B cell (primary cell): ENCODE data around the gene NEO1. TPM values are rescaled to one million over a fixed set of nuclear protein-coding genes. Genes with fewer than 3 reads are reported as not detected.

Experiments used
- ATAC-seq: fragments of 200-7000 bp; cut with Tn5 transposase; one replicate; pipeline ENCODE4 v1.10.0; 2021; ENCODE audit warnings: low read depth, mild to moderate bottlenecking, moderate number of reproducible peaks, moderate library complexity
- CTCF ChIA-PET: fragments of 350-600 bp; sonication (Branson Sonifier 250); formaldehyde crosslinking; loops from one replicate; lab custom pipeline; 2021; ENCODE audit warnings: antibody characterized with exemption, inconsistent platforms; lab: Charles Lee
- POLR2A ChIA-PET: fragments of 350-600 bp; sonication (Branson Sonifier 250); formaldehyde crosslinking; loops from one replicate; lab custom pipeline; 2021; ENCODE audit warnings: antibody characterized with exemption; lab: Charles Lee
- DNase-seq: peaks from one replicate; pipeline ENCODE4 v3.0.0; 2013
- H2AFZ ChIP-seq: 2 replicates; pipeline ENCODE4 v1.6.1; 2012; ENCODE audit warnings: mild to moderate bottlenecking, low read depth, low read length; ENCODE audit not compliant: insufficient read depth, poor library complexity, severe bottlenecking
- H3K27ac ChIP-seq, 2 donors: 1 replicate in 1 of 2; 2 replicates in 1 of 2; pipeline ENCODE4 v1.5.1; 2012 to 2013; ENCODE audit warnings: low read length in 2 of 2, mild to moderate bottlenecking in 2 of 2, moderate library complexity in 1 of 2
- H3K27me3 ChIP-seq, 4 experiments: fragments of 200-600 bp in 1 of 4; sonication (generic) in 1 of 4; replicated peaks in 1 of 4; 1 replicate in 2 of 4; 2 replicates in 2 of 4; pipeline versions ENCODE4 v1.6.1 to v1.7.0; 2013 to 2016; ENCODE audit warnings: low read length in 3 of 4, mild to moderate bottlenecking in 2 of 4, mixed read lengths in 1 of 4, moderate library complexity in 1 of 4; ENCODE audit not compliant: insufficient read depth in 4 of 4, control insufficient read depth in 3 of 4; ENCODE audit errors: control extremely low read depth in 1 of 4
- H3K36me3 ChIP-seq, 2 experiments: replicated peaks in 1 of 2; 1 replicate in 1 of 2; 2 replicates in 1 of 2; pipeline versions ENCODE4 v1.6.1 to v1.7.1; 2013; ENCODE audit warnings: low read length in 1 of 2; ENCODE audit not compliant: insufficient read depth in 2 of 2, control insufficient read depth in 1 of 2; ENCODE audit errors: control extremely low read depth in 1 of 2, extremely low read depth in 1 of 2
- H3K4me1 ChIP-seq, 2 donors: fragments of 200-600 bp in 1 of 2; sonication (generic) in 1 of 2; 1 replicate in 1 of 2; 2 replicates in 1 of 2; pipeline versions ENCODE4 v1.5.1 to v1.6.1; 2013 to 2017; ENCODE audit warnings: low read length in 2 of 2; ENCODE audit not compliant: control insufficient read depth in 2 of 2, insufficient read depth in 2 of 2
- H3K4me2 ChIP-seq: replicated peaks from 2 replicates; pipeline ENCODE3; 2012; ENCODE audit warnings: mild to moderate bottlenecking, low read depth, low read length; ENCODE audit not compliant: poor library complexity, severe bottlenecking
- H3K4me3 ChIP-seq, 5 experiments: fragments of 200-600 bp in 1 of 5; sonication (generic) in 1 of 5; 1 replicate in 3 of 5; 2 replicates in 2 of 5; pipeline versions ENCODE4 v1.5.1 to v1.7.0; 2011 to 2016; ENCODE audit warnings: low read length in 4 of 5, mild to moderate bottlenecking in 4 of 5, low read depth in 2 of 5, control low read depth in 1 of 5, moderate library complexity in 1 of 5; ENCODE audit not compliant: insufficient read depth in 1 of 5; ENCODE audit errors: control extremely low read depth in 1 of 5, extremely low read depth in 1 of 5
- H3K79me2 ChIP-seq: fragments of 200-600 bp; sonication (generic); one replicate; pipeline ENCODE4 v1.6.0; 2016; ENCODE audit warnings: low read length; ENCODE audit not compliant: control insufficient read depth, insufficient read depth
- H3K9ac ChIP-seq: fragments of 200-600 bp; sonication (generic); 2 replicates; pipeline ENCODE4 v1.6.1; 2017; ENCODE audit warnings: mild to moderate bottlenecking, low read length, moderate library complexity
- H3K9me3 ChIP-seq, 3 donors: one replicate each; pipeline versions ENCODE4 v1.6.1 to v1.7.1; 2013; ENCODE audit warnings: low read length in 2 of 3; ENCODE audit not compliant: control insufficient read depth in 2 of 3, insufficient read depth in 1 of 3; ENCODE audit errors: control extremely low read depth in 1 of 3
- H4K20me1 ChIP-seq: 2 replicates; pipeline ENCODE4 v1.6.0; 2012; ENCODE audit warnings: mild to moderate bottlenecking, low read length; ENCODE audit not compliant: insufficient read depth, control insufficient read depth, poor library complexity, severe bottlenecking
- H3K27ac Mint-ChIP-seq: one replicate; pipeline ENCODE4 v1.8.0; 2021; ENCODE audit warnings: mixed read lengths
- H3K27me3 Mint-ChIP-seq: one replicate; pipeline ENCODE4 v1.8.0; 2021; ENCODE audit warnings: mixed read lengths
- H3K4me1 Mint-ChIP-seq: one replicate; pipeline ENCODE4 v1.8.0; 2021; ENCODE audit warnings: mixed read lengths
- H3K4me3 Mint-ChIP-seq: one replicate; pipeline ENCODE4 v1.8.0; 2021; ENCODE audit warnings: mixed read lengths
- H3K9me3 Mint-ChIP-seq: one replicate; pipeline ENCODE4 v1.8.0; 2022; ENCODE audit warnings: mixed read lengths; ENCODE audit not compliant: insufficient read depth
- EZH2 ChIP-seq: IDR thresholded peaks from 2 replicates; pipeline ENCODE4 v1.6.1; 2012; ENCODE audit warnings: borderline replicate concordance, low read depth, mild to moderate bottlenecking, moderate library complexity, low read length; ENCODE audit not compliant: insufficient read depth, poor library complexity, severe bottlenecking
- WGBS: methylation state at CpG from one replicate; pipeline ENCODE4 v1.1.5; 2013; ENCODE audit warnings: missing lambda C conversion rate; ENCODE audit not compliant: insufficient coverage; 5-methylcytosine and 5-hydroxymethylcytosine counted together
- intact Hi-C: fragments of 100-400 bp; cut with micrococcal nuclease; formaldehyde crosslinking; loops from one replicate; pipeline ENCODE4 v1.10.0; 2022
- polyA plus RNA-seq: library from polyadenylated mRNA; depleted of rRNA; stranded (reverse); fragments of >200 nt; gene quantifications from 2 replicates; pipeline ENCODE4 v1.2.3, GENCODE V29; 2012
- total RNA-seq, 2 donors: library from RNA; stranded (reverse); fragments of 120-200 nt in 1 of 2; gene quantifications; 1 replicate in 1 of 2; 2 replicates in 1 of 2; pipeline versions ENCODE4 v1.2.3 to v1.2.4, GENCODE V29; 2013 to 2022
- TF ChIP-seq, protein P1 (sequence below): fragments of 200-600 bp; IDR thresholded peaks from one replicate; pipeline ENCODE4 v1.8.0; 2022; ENCODE audit warnings: antibody characterized with exemption, mild to moderate bottlenecking

NEO1 gene
- total and polyA plus RNA-seq, 2 donors (not counting 1 experiment from before 2014, with no cell fraction given), result 1.3 to 3.9 TPM

DNA sequence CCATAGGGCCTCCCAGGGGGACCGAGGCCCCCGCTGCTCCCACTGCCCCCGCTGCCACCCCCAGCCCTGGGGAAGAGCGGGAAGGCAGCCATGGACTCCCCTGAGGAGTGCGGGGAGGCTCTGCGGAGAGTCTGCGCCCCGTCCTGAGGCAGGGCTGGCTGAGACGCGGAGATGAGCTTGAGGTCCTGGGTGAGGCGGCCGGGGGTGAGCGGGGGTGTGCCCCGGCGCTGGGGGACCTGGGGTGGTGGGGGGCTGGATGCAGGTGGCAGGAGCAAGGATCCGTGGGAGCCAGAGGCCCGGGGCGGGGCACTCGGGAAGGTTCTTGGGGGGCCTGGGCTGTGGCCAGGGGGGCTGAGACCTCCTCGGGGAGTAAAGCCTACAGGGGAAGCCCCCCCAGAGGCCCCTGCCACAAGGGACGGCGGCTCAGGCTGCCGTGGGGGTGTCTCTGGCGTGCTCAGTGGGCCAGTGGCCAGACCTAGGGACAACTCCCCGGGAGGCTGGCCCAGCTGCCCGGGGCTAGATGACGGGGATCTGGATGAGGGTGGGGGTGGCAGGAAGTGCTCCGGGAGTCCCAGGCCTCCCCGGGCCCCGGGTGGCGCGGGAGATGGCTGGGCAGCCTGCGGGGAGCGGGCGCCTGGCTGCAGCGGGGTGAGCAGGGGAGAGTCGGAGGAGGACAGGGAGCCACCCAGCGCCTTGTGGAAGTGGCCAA lies 270.6 kb downstream of the NEO1 start:
- intact Hi-C loops, result no loop called here
- no peak overlapping the region for H3K27ac ChIP-seq
- no peaks in the 10 kb centered on the region for H4K20me1 ChIP-seq
- H3K4me2 ChIP-seq, result no peak overlapping the region
- no peak overlapping the region for H3K9ac ChIP-seq
- WGBS, result 87% methylated on average over 34 of the region's 38 CpGs
- Mint-ChIP-seq H3K4me1 (peaks cover 15% of the 10 kb centered on the region), H3K27me3 (no peaks in the 10 kb centered on the region), H3K9me3 (no peaks in the 10 kb centered on the region), H3K4me3 (no peak overlapping the region), H3K27ac (no peak overlapping the region)
- H3K9me3 ChIP-seq, result peaks cover 0 to 14% (median 0%) of the 10 kb centered on the region in 3 donors
- ChIA-PET POLR2A (no interaction called here), CTCF (no interaction called here)
- DNase-seq (no peak), ATAC-seq (no peak)
- TF ChIP-seq, protein P1, sequence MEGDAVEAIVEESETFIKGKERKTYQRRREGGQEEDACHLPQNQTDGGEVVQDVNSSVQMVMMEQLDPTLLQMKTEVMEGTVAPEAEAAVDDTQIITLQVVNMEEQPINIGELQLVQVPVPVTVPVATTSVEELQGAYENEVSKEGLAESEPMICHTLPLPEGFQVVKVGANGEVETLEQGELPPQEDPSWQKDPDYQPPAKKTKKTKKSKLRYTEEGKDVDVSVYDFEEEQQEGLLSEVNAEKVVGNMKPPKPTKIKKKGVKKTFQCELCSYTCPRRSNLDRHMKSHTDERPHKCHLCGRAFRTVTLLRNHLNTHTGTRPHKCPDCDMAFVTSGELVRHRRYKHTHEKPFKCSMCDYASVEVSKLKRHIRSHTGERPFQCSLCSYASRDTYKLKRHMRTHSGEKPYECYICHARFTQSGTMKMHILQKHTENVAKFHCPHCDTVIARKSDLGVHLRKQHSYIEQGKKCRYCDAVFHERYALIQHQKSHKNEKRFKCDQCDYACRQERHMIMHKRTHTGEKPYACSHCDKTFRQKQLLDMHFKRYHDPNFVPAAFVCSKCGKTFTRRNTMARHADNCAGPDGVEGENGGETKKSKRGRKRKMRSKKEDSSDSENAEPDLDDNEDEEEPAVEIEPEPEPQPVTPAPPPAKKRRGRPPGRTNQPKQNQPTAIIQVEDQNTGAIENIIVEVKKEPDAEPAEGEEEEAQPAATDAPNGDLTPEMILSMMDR, result no peak
- no peak for TF ChIP-seq EZH2
- H2AFZ ChIP-seq, result no peak overlapping the region
- peaks cover 0 to 1% (median 0%) of the 10 kb centered on the region in 4 experiments for H3K27me3 ChIP-seq
- H3K4me3 ChIP-seq, result no peak overlapping the region
- peaks cover 8 to 24% of the 10 kb centered on the region in 2 donors for H3K4me1 ChIP-seq
- no peaks in the 10 kb centered on the region for H3K79me2 ChIP-seq
- no peaks in the 10 kb centered on the region for H3K36me3 ChIP-seq

DNA sequence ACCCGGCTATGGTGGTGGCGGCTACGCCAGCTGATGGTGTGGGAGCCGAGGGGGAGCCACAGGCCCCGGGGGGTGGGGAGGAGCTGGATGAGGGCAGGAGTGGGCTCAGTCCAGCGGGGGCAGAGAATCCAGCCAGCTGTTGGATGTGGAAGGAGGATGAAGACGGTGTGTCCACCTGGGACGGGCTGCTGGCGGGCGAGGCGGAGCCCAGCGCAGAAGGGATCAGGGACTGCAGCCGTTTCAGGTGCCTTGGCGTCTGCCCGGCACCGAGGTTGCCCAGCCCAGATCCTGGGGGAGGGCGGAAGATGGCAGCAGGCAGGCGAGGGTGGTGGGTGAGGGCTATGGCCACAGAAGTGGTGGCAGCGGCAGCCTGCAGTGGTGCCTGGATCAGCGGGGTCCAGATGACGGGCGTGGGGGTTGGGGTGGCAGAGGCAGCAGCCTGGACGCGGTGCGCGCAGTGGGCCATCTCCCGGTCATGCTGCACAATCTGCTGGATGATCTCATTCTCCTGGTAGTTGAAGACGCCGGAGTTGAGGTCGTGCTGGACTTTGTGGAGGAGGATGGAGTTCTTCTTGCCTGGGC lies 271.2 kb downstream of the NEO1 start:
- ChIA-PET CTCF (no interaction called here), POLR2A (no interaction called here)
- no peak overlapping the region for H3K27ac Mint-ChIP-seq
- H3K9me3 Mint-ChIP-seq, result no peaks in the 10 kb centered on the region
- Histone ChIP-seq H3K4me1 (peaks cover 2 to 17% of the 10 kb centered on the region in 2 donors), H3K27ac (no peak overlapping the region), H2AFZ (no peak overlapping the region), H3K9ac (no peak overlapping the region), H3K4me3 (no peak overlapping the region), H3K4me2 (no peak overlapping the region), H3K9me3 (peaks cover 0 to 14% (median 0%) of the 10 kb centered on the region in 3 donors), H3K27me3 (no peaks in the 10 kb centered on the region), H3K36me3 (no peaks in the 10 kb centered on the region), H4K20me1 (no peaks in the 10 kb centered on the region), H3K79me2 (no peaks in the 10 kb centered on the region)
- no peaks in the 10 kb centered on the region for H3K27me3 Mint-ChIP-seq
- no peak for TF ChIP-seq EZH2
- TF ChIP-seq, protein P1, result no peak
- H3K4me3 Mint-ChIP-seq, result no peak overlapping the region
- peaks cover 8% of the 10 kb centered on the region for H3K4me1 Mint-ChIP-seq
- intact Hi-C loops, result no loop called here
- WGBS, result 94% methylated on average over 30 of the region's 30 CpGs
- DNase-seq (no peak), ATAC-seq (no peak)
